Stimulated activated CD8-positive, alpha-beta memory T cell treated with anti-CD3 and anti-CD28 coated beads, Interleukin-15, amount 100 ng/mL, for 48 hours (primary cell): ENCODE measurements around the gene ADH4.
"Not testable (repeated sequence)": the region's sequence is repeated elsewhere in the genome, so short reads cannot be mapped to it uniquely, and the experiment has no call there.

ENCODE experiments used
- DNase-seq, 2 donors: peaks; one replicate each; pipeline ENCODE4 v3.0.0-alpha.2; 2020; ENCODE audit warnings: low read depth in 2 of 2

ADH4 gene

DNA sequence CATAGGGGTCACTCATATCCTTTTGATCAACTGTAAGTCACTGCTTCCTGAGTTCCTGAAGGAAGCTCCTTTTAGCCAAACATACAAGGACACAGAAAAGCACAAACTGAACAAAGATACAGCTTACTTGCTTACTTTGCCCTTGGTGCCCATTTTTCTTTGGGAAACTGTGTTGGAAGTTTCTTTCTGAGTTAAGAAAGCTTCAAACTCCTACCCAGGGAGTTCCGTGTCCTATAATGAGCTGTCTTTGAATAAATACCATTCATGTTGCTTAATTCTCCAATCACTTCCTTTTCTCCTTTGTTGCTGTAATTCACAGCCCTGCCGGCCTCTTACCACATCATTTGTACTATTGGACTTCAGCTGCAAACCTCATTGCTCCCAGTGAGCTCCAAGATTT lies at the start of gene ADH4:
Gene ADH4, minus strand, starts transcription at position 228 of the 400 bp plus-strand sequence. Its CDS starts 75 bp downstream, at position 153.
- no peak for DNase-seq

GRCh38 chr4:99190336-99190735 lies 46.2 kb upstream of the ADH4 start:
- no peak for DNase-seq

DNA sequence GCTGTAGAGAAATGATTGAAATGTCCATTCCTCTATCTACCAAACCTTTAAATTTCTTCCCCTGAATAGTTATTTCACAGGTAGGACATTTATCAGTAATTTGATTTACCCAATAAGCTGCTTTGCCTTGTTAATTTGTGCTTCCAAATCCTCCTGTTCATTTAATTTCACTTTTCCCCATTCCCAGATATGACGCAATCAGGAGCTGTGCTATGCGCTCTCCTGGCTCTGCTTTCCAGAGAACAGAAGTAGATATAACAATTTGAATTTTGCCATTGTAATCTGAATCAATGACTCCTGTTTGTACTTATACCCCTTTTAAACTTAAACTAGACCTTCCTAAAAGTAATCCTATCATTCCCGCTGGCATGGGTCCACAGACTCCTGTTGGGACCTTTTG lies 45.8 kb upstream of the ADH4 start:
- DNase-seq: not testable (repeated sequence)

DNA sequence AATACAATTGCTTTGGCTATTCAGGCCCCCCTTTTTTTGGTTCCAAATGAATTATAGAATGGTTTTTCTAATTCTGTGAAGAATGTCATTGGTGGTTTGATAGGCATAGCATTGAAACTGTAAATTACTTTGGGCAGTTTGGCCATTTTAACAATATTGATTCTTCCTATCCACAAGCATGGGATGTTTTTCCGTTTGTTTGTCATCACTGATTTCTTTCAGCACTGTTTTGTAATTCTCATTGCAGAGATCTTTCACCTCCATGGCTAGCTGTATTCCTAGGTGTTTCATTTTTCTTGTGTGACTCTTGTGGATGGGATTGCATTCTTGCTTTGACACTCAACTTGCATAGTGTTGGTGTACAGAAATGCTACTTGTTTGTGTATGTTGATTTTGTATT lies 41.9 kb upstream of the ADH4 start:
- no peak for DNase-seq

GRCh38 chr4:99185581-99185980 lies 41.5 kb upstream of the ADH4 start:
- DNase-seq: no peak

GRCh38 chr4:99180382-99181070 lies 36.4 kb upstream of the ADH4 start:
- no peak for DNase-seq

GRCh38 chr4:99179626-99180025 lies 35.5 kb upstream of the ADH4 start:
- no peak for DNase-seq

- DNase-seq: no peak
Measured at GRCh38 chr4:99179178-99179577, 35.1 kb upstream of the ADH4 start.

- DNase-seq: no peak
Measured at GRCh38 chr4:99166544-99166943, 22.4 kb upstream of the ADH4 start.

GRCh38 chr4:99165978-99166377 lies 21.9 kb upstream of the ADH4 start:
- no peak for DNase-seq

- no peak for DNase-seq
Measured at GRCh38 chr4:99161373-99162099, 17.4 kb upstream of the ADH4 start.

DNA sequence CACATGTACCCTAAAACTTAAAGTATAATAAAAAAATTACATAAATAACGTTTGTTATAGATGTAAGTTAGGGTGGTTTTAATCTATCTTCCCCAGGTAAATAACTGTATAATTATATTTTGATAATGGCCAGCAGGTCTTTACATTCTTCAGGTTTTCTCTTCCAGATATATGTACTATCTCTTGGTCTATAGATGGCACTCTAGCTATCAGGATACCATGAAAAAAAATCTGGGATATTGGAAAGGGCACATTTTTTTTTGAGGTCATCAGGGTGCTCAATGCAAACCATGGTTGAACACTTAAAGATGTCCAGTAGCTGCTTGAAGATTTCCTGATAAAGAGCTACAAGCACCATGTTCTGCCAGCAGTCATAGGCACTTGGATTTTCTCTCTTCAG lies 15.6 kb upstream of the ADH4 start:
- no peak for DNase-seq

- DNase-seq: no peak
Measured at GRCh38 chr4:99157478-99157935, 13.4 kb upstream of the ADH4 start.

DNA sequence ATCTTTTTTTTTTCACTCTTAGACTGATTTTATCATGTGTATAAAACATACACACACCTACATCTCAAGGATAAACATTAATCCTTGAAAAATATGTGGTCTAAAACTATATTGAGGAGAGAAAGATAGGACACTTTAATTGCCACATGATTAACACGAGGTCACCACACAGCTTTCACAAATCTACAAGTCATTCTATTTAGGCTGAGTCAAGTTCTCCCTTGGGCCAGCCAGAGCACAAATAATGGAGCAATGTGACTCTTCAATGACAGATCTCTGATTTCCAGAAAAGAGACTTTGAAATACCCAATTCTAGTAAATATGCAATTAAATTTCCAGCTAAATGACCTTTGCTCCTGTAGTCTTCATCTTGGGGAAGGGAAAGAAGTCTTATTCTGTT lies 12.9 kb upstream of the ADH4 start:
- no peak for DNase-seq

- no peak for DNase-seq
Measured at GRCh38 chr4:99154658-99155342, 10.7 kb upstream of the ADH4 start.

GRCh38 chr4:99151995-99152394 lies 7.9 kb upstream of the ADH4 start:
- DNase-seq: no peak

DNA sequence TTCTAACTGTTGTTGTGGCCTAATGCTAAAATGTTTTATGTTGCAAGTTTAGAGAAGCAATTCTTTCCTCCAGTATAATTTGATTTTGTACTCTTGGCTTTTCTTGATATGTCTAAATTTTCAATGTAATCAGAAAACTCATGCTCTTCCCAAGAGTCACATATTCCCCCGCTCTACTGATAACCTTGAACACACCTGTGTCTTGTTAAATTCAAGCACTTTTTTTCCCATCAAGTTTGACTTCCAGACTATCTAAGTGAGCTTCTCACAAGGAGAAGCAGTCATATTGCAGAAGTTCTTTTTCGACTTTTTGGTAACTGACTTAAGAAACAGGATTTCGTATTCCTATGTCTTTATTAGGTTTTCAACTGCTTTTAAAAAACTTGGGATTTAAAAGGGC lies 7.4 kb upstream of the ADH4 start:
- no peak for DNase-seq

- no peak for DNase-seq
Measured at GRCh38 chr4:99149426-99150019, 5.4 kb upstream of the ADH4 start.

DNA sequence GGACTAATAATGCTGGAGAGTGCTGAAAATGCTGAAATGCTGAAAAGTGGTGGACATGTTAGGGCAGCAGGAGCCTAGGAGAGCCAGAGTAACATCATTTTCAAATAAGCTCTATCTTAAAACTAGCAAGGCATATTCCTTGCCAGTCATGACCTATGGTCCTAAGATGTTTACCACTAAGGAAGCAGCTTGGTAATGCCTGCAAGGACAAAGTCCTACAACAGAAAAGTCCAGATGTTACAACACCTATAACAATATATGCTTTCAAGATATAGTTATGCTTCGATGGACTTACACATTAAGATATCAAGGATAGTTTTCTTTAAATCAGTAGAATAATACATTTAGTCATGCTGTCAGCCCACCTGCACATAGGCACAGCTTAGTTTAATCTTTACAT lies 4.5 kb upstream of the ADH4 start:
- DNase-seq: no peak

GRCh38 chr4:99144587-99144986 lies 490 bp upstream of the ADH4 start:
- no peak for DNase-seq

- no peak for DNase-seq
Measured at GRCh38 chr4:99136329-99136728, 7.8 kb downstream of the ADH4 start.

GRCh38 chr4:99135541-99136162 lies 8.4 kb downstream of the ADH4 start:
- DNase-seq: no peak
